HG02571 (cell line): ENCODE measurements around the gene DUSP28.
A peak's percentile ranks its signal among the peaks of the same experiment; 100 is the strongest.
"Not testable (repeated sequence)": the region's sequence is repeated elsewhere in the genome, so short reads cannot be mapped to it uniquely, and the experiment has no call there.

Source experiments
- ATAC-seq: cut with Tn5 transposase; IDR thresholded peaks from one replicate; pipeline ENCODE4 v1.9.1; 2021; ENCODE audit warnings: mild to moderate bottlenecking, moderate library complexity; ENCODE audit not compliant: unreplicated experiment

The DUSP28 gene

GRCh38 chr2:240558236-240558761, 1.9 kb upstream of the DUSP28 start:
- no peak for ATAC-seq

- no peak for ATAC-seq
Measured at GRCh38 chr2:240559286-240559685, 871 bp upstream of the DUSP28 start.

GRCh38 chr2:240560480-240561324, 545 bp downstream of the DUSP28 start:
- ATAC-seq = peak; percentile 54

- ATAC-seq = no peak
Measured at GRCh38 chr2:240561325-240561971, 1.3 kb downstream of the DUSP28 start.

- ATAC-seq = not testable (repeated sequence)
Measured at GRCh38 chr2:240563231-240563630, 3.1 kb downstream of the DUSP28 start.

GRCh38 chr2:240563951-240564560, 3.9 kb downstream of the DUSP28 start:
- ATAC-seq = no peak

GRCh38 chr2:240564561-240565332, 4.6 kb downstream of the DUSP28 start:
- ATAC-seq = no peak

- ATAC-seq = peak; percentile 32
Measured at GRCh38 chr2:240565333-240566202, 5.4 kb downstream of the DUSP28 start.

GRCh38 chr2:240566203-240567136, 6.3 kb downstream of the DUSP28 start:
- ATAC-seq = peak; percentile 41

- no peak for ATAC-seq
Measured at GRCh38 chr2:240567137-240567871, 7.1 kb downstream of the DUSP28 start.

- peak; percentile 27 for ATAC-seq
Measured at GRCh38 chr2:240567872-240568677, 7.9 kb downstream of the DUSP28 start, which contains the start of gene RNPEPL1. Gene RNPEPL1, plus strand, starts transcription at chr2:240568484. Its CDS starts 103 bp downstream, at chr2:240568587.

- ATAC-seq = peak; percentile 2
Measured at GRCh38 chr2:240568678-240569522, 8.7 kb downstream of the DUSP28 start.

GRCh38 chr2:240569523-240569997, 9.4 kb downstream of the DUSP28 start:
- ATAC-seq = no peak

GRCh38 chr2:240569998-240570530, 9.9 kb downstream of the DUSP28 start:
- no peak for ATAC-seq

GRCh38 chr2:240570531-240571313, 10.6 kb downstream of the DUSP28 start:
- no peak for ATAC-seq
